GM18870 (cell line): ENCODE data around the gene RHBDD3.
"Not testable (repeated sequence)": the region's sequence is repeated elsewhere in the genome, so short reads cannot be mapped to it uniquely, and the experiment has no call there.

Source experiments
- ATAC-seq: cut with Tn5 transposase; IDR thresholded peaks from one replicate; pipeline ENCODE4 v1.9.1; 2021; ENCODE audit warnings: moderate library complexity; ENCODE audit not compliant: unreplicated experiment

Gene RHBDD3

DNA sequence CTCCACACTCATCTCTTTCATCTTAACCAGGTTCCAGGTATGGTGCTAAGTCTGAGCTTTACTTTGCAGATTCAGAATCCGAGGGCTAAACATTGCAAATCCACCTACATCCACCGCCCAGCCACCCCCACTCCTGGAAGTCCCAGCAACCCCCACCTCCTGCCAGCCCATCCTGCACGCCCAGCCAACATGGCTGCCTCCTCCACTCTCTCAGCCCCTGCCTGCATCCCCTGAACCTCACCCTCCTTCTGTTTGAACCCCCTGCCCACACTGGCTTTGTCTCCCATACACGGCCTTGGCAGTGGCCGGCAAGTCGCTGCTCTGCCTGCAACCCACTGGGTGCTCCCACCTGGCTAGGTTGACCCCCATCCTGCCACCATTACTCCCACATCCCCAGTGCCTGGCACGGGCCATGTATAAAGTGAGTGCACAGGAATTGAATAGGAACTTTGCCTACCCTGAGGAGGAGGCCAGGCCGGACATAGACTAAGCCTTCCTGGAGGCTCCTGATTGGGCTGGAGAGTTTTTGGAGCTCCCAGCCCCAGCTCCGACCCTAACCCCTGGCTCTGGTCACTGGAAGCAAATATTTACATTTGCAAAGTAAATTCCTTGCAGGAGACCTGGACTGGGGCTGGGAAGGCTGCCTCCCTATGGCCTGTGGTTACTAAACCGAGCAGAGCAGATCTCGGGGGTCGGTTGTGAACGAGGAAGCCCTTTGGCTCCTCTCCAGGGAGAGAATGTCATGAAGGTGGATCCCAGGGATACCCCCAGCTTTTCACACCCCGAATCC lies 47.7 kb downstream of the RHBDD3 start:
- ATAC-seq: no peak

DNA sequence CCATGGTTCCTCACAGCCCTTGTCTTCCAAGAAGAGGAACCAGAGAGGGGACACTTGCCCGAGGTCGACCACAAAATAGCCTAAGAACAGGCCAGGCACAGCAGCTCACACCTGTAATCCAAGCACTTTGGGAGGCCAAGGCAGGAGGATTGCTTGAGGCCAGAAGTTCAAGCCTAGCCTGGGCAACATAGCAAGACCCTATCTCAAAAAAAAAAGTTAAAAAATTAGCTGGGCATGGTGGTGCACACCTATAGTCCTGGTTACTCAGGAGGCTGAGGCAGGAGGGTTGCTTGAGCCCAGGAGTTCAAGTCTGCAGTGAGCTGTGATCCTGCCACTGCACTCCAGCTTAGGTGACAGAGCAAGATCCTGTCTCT lies 48.4 kb downstream of the RHBDD3 start:
- ATAC-seq: not testable (repeated sequence)

- no peak for ATAC-seq
Measured at GRCh38 chr22:29218758-29219408, 48.9 kb downstream of the RHBDD3 start.

GRCh38 chr22:29217827-29218757 lies 49.7 kb downstream of the RHBDD3 start:
- no peak for ATAC-seq

DNA sequence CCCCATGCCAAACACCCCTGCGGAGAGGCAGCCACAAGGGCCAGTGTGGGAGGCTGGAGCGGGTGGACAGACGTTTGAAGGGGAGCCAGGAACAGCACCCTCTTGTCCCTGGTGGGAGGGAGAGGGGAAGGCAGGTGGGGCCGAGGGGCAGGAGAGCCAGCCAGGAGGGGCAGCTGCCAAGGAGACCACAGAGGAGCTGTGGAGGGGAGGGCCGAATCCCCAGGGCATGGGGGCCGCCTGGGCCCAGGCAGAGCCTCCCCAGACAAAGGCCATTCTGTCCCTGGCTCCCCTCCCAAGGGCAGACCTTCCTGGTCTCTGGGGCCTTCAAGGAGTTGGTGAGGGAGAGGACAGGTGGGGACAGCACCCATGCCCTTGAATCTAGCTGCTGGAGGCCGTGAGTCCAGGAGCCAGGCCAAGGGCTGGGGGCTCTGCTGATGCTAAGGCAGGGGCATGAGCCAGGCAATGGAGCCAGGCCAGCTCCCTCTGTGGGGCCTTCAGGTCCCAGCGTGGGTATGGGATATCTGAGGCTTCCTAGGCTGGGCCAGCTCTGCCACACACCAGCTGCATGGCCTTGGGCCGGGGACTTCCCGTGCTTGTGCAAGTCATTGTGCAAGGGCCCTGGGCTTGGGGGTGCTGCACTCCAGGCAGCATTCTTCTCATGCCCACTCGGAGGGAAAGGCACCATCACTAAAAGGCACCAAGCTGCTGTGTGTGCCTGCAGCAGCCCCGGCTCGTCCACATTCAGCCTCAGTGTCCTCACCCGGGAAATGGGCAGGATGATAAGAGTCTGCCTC lies 50.7 kb downstream of the RHBDD3 start:
- no peak for ATAC-seq

GRCh38 chr22:29216011-29216872 lies 51.5 kb downstream of the RHBDD3 start:
- ATAC-seq: no peak

- no peak for ATAC-seq
Measured at GRCh38 chr22:29215012-29215860, 52.5 kb downstream of the RHBDD3 start.

DNA sequence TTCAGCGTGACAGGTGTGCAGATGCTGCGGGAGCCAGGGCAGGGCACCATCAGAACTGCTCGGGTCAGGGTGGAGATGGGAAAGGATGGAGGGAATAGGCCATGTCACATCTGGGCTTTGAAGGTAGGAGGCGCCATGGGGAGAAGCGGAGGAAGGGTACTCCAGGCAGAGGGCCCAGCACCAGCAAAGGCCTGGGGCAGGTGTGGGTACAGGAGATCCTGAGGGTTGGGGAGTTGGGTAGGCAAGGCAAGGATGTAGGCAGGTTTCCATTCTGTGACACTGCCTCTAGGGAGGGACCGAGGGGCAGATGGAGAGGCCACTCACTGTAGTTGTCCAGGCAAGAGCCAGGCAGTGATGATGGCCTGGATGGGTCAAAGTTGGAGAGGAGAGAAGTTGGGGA lies 53.5 kb downstream of the RHBDD3 start:
- ATAC-seq: no peak

DNA sequence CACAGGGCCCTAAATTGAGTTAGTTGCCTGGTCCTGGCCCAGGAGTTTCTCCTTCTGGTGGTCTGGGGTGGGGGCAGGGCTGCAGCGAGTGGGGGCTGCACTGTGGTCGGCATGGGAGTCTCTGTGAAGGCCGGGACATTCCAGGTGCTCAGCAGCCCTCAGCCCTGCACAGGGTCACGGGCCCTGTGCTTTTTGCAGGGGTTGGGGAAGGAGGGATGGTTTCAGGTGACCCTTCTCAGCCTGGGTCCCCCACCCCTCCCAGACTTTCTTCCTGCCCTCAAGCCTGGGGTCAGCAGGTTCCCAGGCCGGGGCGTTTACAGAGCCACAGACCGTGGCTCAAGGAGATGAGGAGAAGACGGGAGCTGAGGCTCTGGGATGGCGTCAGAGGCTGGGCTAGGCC lies 54.3 kb downstream of the RHBDD3 start:
- ATAC-seq: no peak

DNA sequence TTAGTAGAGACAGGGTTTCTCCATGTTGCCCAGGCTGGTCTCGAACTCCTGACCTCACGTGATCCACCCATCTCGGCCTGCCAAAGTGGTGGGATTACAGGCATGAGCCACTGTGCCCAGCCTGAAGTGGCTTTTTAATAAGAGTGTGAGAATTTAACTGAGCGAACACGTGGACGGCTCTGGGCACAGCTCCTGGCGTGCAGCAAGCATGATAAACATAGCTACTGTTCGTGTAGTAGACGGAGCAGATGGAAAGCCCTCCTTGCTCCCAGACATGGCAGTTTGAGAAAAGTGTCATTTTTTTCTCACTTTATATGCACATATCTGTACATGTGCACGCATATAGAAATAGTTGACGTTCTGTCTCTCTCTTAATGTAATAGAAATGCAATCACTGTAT lies 55.0 kb downstream of the RHBDD3 start:
- no peak for ATAC-seq

- no peak for ATAC-seq
Measured at GRCh38 chr22:29211466-29211865, 56.3 kb downstream of the RHBDD3 start.

- no peak for ATAC-seq
Measured at GRCh38 chr22:29211066-29211465, 56.7 kb downstream of the RHBDD3 start.
